Measurements from ENCODE around the gene EXOC6B.

Gene EXOC6B

DNA sequence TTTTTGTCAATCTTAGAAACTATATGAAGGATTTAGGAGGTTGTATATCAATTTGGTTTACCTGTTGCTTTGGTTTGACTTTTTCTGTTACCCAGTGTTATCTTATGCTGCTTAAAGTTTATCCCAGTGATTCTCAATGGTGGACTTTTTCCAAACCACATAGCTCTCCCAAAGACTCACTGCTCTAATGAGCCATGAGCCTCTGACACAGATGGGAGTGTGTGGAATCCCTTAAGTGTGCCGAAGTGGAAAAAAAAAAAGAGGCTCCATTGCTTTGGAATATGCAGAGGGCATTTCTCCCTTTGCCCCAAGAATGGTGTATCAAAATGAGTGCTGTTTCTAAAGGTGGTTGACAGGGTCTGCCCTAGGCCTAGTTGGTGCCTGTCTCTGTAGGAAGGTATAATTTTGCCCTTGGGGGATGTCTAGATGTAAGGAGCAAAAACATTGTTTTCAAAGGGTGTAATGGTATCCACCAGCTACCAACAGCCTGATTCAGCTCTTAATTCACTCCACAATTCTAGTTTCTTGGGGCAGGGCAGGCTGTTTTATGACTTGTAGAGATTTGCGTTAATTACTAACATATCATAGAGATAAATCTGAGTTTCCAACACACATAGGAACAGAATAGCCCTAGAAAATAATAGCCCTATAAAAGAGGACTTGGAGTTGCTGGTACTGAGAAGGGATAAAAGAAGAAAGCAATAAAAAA is 613.9 kb downstream of the EXOC6B start:
- no peak for DNase-seq (ENCODE audit: low read depth)
- H3K4me3 ChIP-seq (ENCODE audit: low read depth, low read length), result no peak overlapping the region

DNA sequence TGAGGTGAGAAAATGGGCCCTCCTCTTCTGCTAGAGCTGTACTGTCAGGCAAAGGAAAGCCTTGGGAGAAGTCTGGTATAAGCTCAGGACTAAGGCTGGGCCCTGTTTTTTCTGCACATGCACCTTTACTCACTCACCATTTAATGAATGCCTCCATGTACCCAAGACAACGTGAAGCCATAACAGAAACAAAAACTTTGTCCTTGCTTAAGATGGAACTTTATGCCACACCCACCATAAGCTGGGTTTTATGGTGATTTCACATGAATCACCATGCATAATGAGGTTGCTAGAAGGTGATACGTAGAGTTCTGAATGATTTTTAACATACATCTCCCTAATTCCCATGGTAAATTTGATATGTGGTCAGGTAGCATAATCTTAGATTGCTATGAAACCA is 614.5 kb downstream of the EXOC6B start:
- no peak overlapping the region for H3K4me3 ChIP-seq (ENCODE audit: low read depth, low read length)
- DNase-seq (ENCODE audit: low read depth), result no peak

DNA sequence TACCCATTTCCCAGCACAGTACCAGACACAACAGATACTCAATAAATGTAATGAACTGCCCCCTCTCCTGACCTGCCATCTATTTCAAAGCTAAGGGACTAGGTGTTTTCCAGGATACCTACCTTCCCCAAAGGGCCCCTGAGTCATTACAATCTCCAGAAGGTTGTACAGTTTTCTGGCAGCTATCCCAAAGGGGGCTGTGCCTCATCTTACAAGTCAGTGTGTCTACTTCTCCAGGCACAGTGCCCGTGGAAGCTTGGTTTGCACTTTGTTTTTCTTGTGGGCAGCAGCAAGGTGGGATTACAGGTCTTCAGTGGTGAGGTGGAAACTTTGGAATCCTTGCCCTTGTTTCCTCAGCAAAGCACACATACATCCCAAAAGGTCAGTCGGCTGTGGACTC is 615.4 kb downstream of the EXOC6B start:
- no peak for DNase-seq (ENCODE audit: low read depth)
- H3K4me3 ChIP-seq (ENCODE audit: low read depth, low read length), result no peak overlapping the region

DNA sequence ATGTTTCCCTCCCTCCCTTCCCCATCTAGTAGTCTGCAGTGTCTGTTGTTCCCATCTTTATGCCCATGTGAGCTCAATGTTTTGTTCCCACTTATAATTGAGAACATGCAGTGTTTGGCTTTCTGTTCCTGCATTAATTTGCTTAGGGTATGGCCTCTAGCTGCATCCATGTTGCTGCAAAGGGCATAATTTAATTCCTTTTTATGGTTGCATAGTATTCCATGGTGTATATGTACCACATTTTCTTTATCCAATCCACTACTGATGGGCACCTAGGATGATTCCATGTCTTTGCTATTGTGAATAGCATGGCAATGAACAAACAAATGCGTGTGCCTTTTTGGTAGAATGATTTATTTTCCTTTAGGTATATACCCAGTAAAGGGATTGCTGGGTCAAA is 617.6 kb downstream of the EXOC6B start:
- H3K4me3 ChIP-seq (ENCODE audit: low read depth, low read length), result no peak overlapping the region
- DNase-seq (ENCODE audit: low read depth), result no peak

DNA sequence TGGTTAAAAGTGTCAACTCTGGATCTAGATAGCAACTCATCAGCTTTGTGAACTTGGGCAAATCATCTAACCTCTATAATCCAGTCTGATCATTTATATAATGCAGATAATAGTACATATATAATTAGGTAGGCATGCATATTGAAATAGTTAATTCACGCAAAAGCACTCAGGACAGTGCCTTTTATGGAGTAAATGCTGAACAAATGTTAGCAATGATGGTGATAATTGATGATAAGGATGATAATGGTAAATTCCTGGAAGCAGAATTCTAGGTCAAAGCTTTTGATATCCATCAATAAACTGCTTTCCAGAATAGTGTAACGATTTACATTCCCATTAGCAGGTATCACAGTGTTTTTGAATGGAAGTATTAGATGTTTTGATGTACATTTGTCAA is 618.5 kb downstream of the EXOC6B start:
- no peak for DNase-seq (ENCODE audit: low read depth)
- H3K4me3 ChIP-seq (ENCODE audit: low read depth, low read length), result no peak overlapping the region

DNA sequence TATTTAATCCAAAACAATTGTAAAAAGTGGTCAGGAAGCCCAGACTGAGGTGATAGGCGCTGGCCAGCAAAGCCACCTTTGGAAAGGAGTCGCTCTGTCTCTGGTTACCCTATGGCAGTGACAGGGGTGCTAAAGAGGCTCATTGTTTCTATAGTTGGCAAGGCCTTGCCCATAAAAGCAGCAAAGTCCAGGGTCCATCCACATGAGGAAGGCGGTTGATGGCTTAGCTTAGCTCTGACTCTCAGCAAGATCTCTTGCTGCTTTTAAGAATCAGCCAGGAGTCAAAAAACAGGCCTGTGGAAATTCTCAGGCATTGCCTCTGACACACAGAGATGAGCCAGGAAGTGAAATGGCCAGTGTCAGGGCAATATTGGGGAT is 620.3 kb downstream of the EXOC6B start:
- no peak overlapping the region for H3K4me3 ChIP-seq (ENCODE audit: low read depth, low read length)
- DNase-seq (ENCODE audit: low read depth), result no peak

DNA sequence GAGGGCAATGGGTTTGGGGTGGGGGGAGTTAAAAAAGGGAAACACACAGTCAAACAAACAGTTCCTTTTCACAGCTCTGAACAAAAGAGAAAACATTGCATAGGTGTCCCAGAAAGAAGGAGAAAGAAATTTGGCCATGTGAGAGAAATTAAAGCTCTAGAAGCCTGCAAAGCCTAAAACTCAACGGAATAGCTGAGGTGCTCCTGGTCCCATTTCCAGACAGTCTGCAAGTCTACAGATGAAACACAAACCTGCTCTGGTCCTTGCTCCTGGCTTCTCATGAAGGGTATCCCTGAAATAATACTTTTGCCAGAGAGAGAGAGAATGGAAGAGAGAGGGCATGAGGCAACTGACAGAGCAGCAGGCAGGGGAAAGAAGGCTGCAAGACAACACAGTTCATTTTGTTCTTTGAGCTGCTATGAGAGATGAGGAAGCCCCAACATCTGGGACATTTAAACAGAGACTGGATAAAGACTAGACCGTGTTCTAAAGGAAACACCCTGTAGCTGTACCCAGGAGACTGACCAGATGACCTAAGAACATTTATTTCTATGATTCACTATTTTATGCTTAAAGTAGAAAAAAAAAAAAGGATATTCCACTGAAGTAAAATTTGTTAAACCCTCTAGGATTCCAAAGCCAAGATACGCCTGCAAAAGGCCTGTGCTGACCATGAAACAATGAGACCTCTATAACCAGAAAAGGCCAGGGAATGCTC is 620.9 kb downstream of the EXOC6B start:
- no peak for DNase-seq (ENCODE audit: low read depth)
- no peak overlapping the region for H3K4me3 ChIP-seq (ENCODE audit: low read depth, low read length)

DNA sequence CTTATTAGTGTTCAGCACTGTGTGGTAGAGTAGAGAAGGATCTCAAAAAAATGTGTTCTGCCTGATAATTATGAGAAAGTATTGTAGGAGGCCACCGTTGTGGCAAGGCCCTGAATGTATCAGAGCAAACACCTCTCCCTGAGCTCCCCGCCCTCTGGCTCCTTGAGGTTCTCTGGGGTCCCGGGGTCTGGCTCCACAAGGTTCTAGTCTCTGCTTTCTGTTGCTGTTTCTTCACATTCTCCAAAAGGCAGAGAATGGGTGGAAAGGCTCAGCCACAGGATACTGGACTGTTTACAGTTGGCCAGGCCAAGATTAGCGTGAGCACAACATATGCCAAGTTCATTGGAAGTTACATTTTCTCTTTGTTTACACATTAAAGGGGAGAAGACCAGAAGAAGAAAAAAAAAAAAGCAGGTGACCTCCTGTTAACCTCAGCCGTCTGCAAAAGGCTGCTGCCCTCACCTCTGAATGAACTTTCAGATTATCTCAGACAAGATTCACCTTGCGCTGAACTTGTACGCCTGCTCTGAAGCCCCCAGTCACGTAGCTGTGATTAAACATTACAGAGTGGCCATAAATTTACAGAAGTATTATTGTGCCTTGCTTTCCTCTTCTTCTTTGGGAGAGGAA is 621.6 kb downstream of the EXOC6B start:
- DNase-seq (ENCODE audit: low read depth), result no peak
- no peak overlapping the region for H3K4me3 ChIP-seq (ENCODE audit: low read depth, low read length)

DNA sequence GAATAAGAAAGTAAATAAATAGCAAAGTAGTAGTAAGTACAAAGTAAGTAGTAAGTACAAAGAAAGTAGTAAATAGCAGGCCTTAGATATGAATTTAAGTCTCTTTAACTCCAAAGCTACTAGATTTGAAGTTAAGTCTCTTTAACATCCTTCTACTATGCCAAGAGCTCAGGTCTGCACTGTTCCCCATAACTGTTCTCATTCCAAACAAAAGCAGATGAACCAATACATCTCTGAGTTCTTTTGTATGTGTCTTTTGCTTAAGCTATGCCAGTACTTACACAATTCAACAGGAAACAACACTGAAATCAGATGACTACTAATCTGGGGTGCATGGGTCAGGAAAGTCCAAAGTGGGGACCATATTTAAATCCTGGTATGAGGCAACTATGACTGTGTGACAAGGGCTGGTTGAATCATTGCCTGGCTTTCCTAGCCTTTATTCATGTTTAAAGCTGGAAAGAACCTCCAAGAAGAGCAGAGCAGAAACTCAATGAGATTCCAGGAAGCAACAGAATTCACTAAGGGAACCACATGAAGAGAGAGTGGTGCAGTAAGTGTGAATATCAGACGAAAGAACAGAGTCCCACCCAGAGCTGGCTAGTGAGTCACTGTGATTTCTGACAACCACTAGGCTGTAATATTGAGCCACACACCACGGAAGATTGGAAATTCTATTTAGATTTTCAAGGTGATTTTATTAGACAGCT is 627.1 kb downstream of the EXOC6B start:
- no peak overlapping the region for H3K4me3 ChIP-seq (ENCODE audit: low read depth, low read length)
- no peak for DNase-seq (ENCODE audit: low read depth)

DNA sequence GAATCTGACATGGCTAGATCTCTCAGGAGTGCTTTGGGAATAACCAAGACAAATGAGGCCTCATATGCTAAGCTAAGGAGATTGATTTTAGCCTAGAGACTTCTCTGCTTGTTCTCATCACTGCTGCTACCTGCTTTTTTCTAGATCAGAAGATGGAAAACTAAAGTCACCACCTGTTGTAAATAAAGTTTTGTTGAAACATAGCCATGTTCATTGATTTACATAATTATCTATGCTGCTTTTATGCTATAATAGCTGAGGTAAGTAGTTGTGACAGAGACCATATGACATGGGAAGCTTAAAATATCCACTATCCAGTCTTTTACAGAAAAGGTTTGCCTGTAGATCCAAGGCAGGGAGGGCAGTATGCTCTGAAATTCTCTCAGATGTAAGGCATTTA is 632.1 kb downstream of the EXOC6B start:
- DNase-seq (ENCODE audit: low read depth), result no peak
- no peak overlapping the region for H3K4me3 ChIP-seq (ENCODE audit: low read depth, low read length)

DNA sequence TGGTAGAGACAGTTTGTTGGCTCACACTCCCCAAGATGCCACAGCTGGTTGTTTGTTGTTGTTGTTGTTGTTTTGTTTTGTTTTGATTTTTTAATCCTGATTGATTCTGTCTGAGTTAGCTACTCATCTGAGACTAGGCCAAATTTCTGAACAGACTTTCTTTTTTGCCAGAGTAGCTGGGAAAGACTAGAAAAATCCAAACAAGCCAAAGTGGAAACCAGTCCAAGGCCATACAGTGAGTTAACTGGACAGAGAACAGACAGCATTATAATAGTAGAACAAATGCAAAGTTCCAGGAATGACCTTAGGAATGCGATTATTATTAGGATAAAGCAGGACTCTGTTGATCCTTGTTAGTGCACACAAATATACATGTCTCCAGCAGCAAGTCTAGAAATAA is 634.4 kb downstream of the EXOC6B start:
- H3K4me3 ChIP-seq (ENCODE audit: low read depth, low read length), result no peak overlapping the region
- no peak for DNase-seq (ENCODE audit: low read depth)

DNA sequence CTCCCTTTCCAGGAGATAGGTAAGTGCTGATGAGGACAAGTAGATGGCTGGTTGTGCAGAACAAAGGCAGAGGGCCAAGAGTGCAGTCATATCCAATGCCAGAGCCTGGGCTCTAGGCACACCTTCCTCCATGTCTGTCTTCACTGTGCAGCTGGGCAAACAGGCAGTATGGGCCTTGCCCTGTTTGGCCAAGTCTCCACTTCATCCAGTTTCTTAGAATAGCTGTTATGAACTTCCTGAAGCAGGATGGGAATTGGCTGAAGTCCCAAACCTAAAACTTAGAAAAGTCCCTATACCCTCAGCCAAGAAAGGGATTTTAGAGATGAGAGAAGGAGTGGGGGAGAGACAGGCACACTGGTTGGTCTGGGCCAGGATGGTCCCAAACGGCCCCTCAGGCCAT is 640.6 kb downstream of the EXOC6B start:
- DNase-seq (ENCODE audit: low read depth), result no peak
- H3K4me3 ChIP-seq (ENCODE audit: low read depth, low read length), result no peak overlapping the region

DNA sequence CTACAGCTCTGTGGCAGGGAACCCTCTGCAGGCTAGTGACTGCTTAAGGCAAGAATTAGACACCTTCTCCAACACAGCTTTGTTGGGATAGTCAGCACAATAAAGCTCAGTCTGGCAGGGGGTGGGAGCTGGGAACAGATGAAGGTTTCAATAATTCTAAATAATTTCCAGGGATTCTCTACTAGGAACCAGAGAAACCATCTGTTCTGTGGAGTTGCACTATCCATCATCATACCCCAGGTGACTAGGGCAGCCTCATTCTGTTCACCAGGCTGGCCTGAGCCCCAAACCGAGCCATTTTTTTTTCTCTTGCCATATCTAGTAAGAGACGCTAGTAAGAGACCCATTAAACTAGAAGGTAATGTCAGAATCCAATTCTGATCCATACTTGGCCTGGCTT is 642.4 kb downstream of the EXOC6B start:
- no peak for DNase-seq (ENCODE audit: low read depth)
- H3K4me3 ChIP-seq (ENCODE audit: low read depth, low read length), result no peak overlapping the region

DNA sequence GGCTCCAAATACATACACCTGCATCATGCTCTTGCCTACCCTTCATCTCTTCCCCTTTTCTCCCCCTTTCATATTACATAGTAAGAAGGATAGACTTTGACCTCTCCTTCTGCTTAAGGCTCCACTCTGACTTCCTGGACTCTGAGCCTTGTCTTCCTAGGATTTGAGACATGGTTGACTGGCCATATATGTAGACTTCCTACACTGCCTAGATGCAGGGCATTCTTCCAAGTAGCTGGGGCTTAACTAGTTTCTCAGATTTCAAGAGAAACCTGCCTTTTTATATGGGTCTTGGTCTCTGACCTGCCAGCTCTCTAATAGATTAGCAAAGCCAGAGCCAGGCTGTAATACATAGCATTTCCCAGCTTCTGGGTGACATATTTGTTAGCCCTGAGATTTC is 642.8 kb downstream of the EXOC6B start:
- no peak for DNase-seq (ENCODE audit: low read depth)

DNA sequence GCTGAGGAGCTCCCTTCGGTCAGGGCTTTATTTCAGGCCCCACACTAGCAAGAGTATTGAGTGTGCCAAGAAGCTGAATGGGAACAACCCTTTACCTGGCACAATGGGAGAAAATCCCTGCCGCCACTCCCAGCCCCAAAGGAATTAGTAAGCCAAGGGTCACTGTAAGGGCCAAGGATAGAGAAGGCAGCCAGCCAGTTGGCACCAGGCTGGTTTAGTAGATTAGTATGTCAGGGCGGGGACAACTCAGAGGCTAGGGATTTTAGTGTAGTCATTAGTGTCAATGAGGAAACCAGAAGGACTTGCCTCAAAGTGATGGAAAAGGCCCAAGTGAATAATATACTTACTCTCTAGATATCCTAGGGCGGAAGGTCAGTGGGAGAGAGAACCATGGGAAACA is 643.3 kb downstream of the EXOC6B start:
- no peak overlapping the region for H3K4me3 ChIP-seq (ENCODE audit: low read depth, low read length)
- no peak for DNase-seq (ENCODE audit: low read depth)

More for the DNA sequence above, 642.8 kb downstream of the EXOC6B start:
- no peak overlapping the region for H3K4me3 ChIP-seq (ENCODE audit: low read depth, low read length)

DNA sequence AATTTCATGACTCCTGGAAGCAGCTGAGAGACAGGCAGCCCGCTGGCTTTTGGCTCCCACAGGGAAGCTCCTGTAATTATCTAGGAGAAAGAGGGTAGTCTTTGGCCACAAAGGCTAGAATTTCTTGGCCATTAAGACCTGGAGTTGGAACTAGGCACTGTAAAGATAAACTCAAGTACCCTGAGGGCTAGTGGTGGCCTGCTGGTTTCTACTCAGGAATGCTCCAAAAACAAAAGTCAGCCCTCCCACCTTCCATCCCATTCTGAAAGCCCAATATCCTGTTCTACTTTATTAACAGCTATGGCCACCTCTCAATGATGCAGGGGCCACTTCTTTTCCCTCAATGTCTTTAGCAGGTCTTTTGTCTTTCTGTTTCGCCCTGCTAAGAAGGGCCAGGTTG is 644.2 kb downstream of the EXOC6B start:
- DNase-seq (ENCODE audit: low read depth), result no peak
- H3K4me3 ChIP-seq (ENCODE audit: low read depth, low read length), result no peak overlapping the region

DNA sequence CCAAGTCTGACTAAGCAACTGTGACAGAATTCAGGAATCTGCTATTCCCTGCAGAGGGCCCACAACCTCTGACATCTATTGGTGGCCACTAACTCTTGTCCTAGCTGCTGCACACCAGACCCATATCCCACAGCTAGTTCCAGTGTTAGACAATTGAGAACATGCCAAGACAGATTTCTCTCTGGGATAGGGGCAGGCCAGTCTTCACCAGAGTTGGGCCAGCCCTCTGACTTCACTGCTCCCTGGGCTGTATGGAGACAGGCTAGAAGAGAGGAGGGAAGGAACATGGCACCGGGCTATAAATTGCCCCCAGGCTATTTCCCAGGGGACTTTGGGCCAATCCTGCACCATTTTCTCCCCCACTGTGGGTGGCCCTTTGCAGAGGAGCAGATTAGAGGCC is 645.5 kb downstream of the EXOC6B start:
- H3K4me3 ChIP-seq (ENCODE audit: low read depth, low read length), result no peak overlapping the region
- no peak for DNase-seq (ENCODE audit: low read depth)

DNA sequence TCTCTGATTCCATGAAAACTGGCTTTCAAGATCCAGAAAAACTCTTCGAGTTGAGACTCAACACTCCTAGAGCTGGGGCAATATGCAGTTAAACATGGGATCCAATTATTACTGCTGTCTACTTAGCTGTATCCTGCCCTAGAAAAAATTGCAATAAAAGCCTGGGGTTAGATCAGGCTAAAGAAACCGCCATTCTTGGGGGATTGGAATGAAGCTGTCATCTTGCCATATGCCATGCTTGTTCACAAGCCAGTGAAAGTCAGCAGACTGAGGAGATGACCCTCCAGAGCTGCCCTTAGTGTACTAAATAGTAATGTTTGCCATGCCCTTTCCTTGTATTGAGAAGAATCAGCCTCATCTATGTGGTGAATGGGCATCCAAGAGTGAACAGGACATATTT is 647.3 kb downstream of the EXOC6B start:
- DNase-seq (ENCODE audit: low read depth), result no peak
- H3K4me3 ChIP-seq (ENCODE audit: low read depth, low read length), result no peak overlapping the region

DNA sequence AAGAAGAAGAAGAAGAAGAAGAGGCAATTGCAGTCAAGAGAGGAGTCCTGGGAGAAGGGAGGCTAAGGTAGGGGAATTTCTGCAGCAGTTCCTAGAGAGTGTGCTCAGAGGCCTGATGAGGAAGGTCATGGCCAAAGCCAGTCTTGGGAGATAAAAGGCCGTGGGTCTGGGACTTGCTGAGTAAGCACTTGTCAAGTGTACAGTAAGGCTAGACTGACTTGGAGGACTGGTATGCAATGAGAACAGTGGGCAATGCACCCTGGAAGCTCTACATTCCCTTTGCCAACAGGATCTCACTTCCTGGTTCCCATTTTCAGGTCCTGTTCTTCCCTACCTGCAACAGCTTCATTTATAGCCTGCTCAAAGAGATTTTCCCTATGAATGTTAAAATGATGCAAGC is 649.6 kb downstream of the EXOC6B start:
- DNase-seq (ENCODE audit: low read depth), result no peak

DNA sequence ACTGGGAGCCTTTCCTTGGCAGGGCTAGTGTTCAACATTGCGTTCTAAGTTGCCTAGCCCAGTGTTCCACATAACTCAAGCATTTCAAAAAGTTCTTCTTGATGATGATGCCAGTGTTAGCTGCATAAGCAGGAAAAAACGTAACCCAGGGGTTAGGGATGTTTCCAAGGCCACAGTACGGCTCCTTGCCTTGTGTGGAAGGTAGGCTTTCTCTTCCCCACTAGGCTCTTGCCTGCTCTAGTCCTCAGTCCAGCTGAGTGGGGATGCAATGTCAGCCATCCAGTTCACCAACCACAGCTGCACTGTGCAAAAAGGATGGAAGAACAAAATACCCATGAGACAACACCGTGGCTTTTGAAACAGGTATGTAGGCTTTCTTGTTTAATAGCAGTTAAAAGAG is 650.2 kb downstream of the EXOC6B start:
- no peak for DNase-seq (ENCODE audit: low read depth)
- no peak overlapping the region for H3K4me3 ChIP-seq (ENCODE audit: low read depth, low read length)

More for the DNA sequence above, 649.6 kb downstream of the EXOC6B start:
- no peak overlapping the region for H3K4me3 ChIP-seq (ENCODE audit: low read depth, low read length)

Measured in skeletal muscle cell (primary cell).